ENCODE measurements around the gene PRKCE.

The PRKCE gene

GRCh38 chr2:45611020-45611859 lies 40.2 kb upstream of the PRKCE start, which contains the start of gene SRBD1:
TSS of gene SRBD1 (minus strand) at chr2:45611267. CDS start at chr2:45605441, 5,826 bp downstream.
- TF ChIP-seq CTCF (IDR thresholded peaks at IDR 0.05; ENCODE audit: control insufficient read depth, insufficient read depth, low read depth, low read length, missing control alignments), result no peak
- peak; percentile 48 for DNase-seq (ENCODE audit: low read depth)
- H3K4me3 ChIP-seq (ENCODE audit: control insufficient read depth, low read depth, low read length), result peak within 1 kb of the TSS; percentile 75

GRCh38 chr2:45612285-45612684 lies 39.2 kb upstream of the PRKCE start:
- no peak overlapping the region for H3K4me3 ChIP-seq (ENCODE audit: control insufficient read depth, low read depth, low read length)
- no peak for DNase-seq (ENCODE audit: low read depth)
- no peak for TF ChIP-seq CTCF (IDR thresholded peaks at IDR 0.05; ENCODE audit: control insufficient read depth, insufficient read depth, low read depth, low read length, missing control alignments)

- TF ChIP-seq CTCF (IDR thresholded peaks at IDR 0.05; ENCODE audit: control insufficient read depth, insufficient read depth, low read depth, low read length, missing control alignments), result no peak
- no peak overlapping the region for H3K4me3 ChIP-seq (ENCODE audit: control insufficient read depth, low read depth, low read length)
- no peak for DNase-seq (ENCODE audit: low read depth)
Measured at GRCh38 chr2:45612731-45613130, 38.7 kb upstream of the PRKCE start.

GRCh38 chr2:45614330-45614729 lies 37.1 kb upstream of the PRKCE start:
- TF ChIP-seq CTCF (IDR thresholded peaks at IDR 0.05; ENCODE audit: control insufficient read depth, insufficient read depth, low read depth, low read length, missing control alignments), result no peak
- H3K4me3 ChIP-seq (ENCODE audit: control insufficient read depth, low read depth, low read length), result no peak overlapping the region
- DNase-seq (ENCODE audit: low read depth), result no peak

- DNase-seq (ENCODE audit: low read depth), result no peak
- TF ChIP-seq CTCF (IDR thresholded peaks at IDR 0.05; ENCODE audit: control insufficient read depth, insufficient read depth, low read depth, low read length, missing control alignments), result no peak
- H3K4me3 ChIP-seq (ENCODE audit: control insufficient read depth, low read depth, low read length), result no peak overlapping the region
Measured at GRCh38 chr2:45614871-45615415, 36.5 kb upstream of the PRKCE start.

- no peak for TF ChIP-seq CTCF (IDR thresholded peaks at IDR 0.05; ENCODE audit: control insufficient read depth, insufficient read depth, low read depth, low read length, missing control alignments)
Measured at GRCh38 chr2:45616658-45617411, 34.6 kb upstream of the PRKCE start.

More at GRCh38 chr2:45616658-45617411, 34.6 kb upstream of the PRKCE start:
- no peak for DNase-seq (ENCODE audit: low read depth)
- H3K4me3 ChIP-seq (ENCODE audit: control insufficient read depth, low read depth, low read length), result no peak overlapping the region
